Coronary artery (tissue), 2 donors: ENCODE measurements around the gene VSTM2B.

ENCODE experiments used
- DNase-seq: peaks from one replicate; pipeline ENCODE4 v3.0.0-alpha.2; 2017; ENCODE audit warnings: low spot score
- H3K27ac ChIP-seq, 2 donors: fragments of 200-600 bp; sonication (generic); one replicate each; pipeline ENCODE4 v1.5.1; 2016 to 2019
- H3K4me3 ChIP-seq: fragments of 200-600 bp; sonication (generic); 2 replicates; pipeline ENCODE4 v1.5.1; 2016; ENCODE audit warnings: mild to moderate bottlenecking, moderate library complexity
- TF ChIP-seq, protein P1 (sequence below): fragments of 200-600 bp; sonication (generic); IDR thresholded peaks from one replicate; pipeline ENCODE4 v1.5.1; 2019; ENCODE audit warnings: antibody characterized with exemption

Gene VSTM2B

DNA sequence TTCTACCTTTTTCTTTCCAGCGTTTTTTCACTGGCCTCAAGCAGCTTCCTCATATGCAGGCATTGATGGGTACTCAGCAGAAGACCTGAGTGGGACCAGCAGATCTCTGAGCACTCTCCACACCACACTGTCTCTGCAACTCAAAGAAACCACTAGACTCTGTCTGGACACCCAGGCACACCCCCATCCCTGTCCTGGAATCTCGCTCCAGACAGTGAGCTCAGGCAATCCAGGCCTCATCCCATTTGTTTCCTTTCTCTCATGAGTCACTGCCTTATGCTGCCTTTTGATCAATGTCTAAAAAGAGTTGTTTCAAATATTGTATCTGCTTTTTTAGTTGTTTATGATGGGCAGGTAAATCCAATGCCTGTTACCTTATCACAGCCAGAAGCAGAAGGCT, 60.6 kb downstream of the VSTM2B start:
- DNase-seq: no peak
- Histone ChIP-seq H3K27ac (no peak overlapping the region), H3K4me3 (no peak overlapping the region)
- TF ChIP-seq, protein P1, sequence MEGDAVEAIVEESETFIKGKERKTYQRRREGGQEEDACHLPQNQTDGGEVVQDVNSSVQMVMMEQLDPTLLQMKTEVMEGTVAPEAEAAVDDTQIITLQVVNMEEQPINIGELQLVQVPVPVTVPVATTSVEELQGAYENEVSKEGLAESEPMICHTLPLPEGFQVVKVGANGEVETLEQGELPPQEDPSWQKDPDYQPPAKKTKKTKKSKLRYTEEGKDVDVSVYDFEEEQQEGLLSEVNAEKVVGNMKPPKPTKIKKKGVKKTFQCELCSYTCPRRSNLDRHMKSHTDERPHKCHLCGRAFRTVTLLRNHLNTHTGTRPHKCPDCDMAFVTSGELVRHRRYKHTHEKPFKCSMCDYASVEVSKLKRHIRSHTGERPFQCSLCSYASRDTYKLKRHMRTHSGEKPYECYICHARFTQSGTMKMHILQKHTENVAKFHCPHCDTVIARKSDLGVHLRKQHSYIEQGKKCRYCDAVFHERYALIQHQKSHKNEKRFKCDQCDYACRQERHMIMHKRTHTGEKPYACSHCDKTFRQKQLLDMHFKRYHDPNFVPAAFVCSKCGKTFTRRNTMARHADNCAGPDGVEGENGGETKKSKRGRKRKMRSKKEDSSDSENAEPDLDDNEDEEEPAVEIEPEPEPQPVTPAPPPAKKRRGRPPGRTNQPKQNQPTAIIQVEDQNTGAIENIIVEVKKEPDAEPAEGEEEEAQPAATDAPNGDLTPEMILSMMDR: no peak

DNA sequence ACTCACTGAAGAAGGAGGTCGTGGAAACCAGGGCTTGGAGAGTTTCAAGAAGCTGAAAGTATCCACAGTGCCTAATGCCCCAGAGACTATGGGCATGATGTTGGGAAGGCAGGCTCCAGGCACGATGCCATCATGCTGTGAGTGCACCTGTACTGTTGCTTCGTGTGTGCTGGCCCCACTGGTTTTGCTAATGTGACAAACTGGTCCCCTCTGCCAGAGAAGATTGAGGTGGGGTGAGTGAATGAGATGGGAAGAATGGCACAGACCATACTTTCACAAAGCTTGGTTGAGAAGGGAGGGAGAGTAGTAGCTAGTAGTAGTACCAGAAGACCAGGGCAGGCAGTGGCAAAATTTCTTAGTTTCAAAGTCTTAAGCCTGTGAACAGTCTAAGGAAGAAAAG, 61.3 kb downstream of the VSTM2B start:
- Histone ChIP-seq H3K27ac (no peak overlapping the region), H3K4me3 (no peak overlapping the region)
- TF ChIP-seq, protein P1: no peak
- no peak for DNase-seq

DNA sequence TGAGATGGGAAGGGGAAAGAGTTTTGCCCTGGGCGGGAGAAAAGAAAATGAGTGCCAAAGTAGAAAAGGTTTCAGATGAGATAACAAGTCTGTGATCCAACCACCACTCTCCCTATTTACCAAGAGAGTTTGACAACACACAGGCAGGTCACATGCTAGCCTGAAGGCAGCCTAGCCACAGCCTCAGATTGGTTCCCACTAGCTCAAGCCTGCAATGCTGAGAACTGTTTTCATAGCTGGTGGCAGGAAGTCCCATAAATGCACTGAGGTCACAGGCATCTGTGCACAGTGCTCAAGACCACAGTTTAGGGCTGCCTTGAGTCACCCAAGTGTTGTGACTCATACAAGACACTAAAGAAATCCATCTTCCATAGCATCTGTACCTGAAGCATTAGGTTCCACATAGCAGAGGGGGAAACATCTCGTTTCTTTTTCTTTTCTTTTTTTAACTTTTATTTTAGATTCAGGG, 61.8 kb downstream of the VSTM2B start:
- TF ChIP-seq, protein P1: no peak
- H3K27ac ChIP-seq: no peak overlapping the region
- no peak overlapping the region for H3K4me3 ChIP-seq
- no peak for DNase-seq

DNA sequence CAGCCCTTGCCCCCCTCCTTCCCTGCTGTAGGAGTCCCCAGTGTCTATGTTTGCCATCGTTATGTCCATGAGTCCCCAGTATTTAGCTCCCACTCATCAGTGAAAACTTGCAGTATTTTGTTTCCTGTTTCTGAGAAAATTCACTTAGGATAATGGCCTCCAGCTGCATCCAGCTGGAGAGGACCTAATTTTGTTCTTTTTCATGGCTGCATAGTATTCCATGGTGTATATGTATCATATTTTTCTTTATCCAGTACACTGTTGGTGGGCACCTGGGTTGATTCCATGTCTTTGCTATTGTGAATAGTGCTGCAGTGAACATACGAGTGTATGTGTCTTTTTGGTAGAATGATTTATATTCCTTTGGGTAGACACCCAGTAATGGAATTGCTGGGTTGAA, 62.3 kb downstream of the VSTM2B start:
- H3K27ac ChIP-seq: no peak overlapping the region
- DNase-seq: no peak
- TF ChIP-seq, protein P1: no peak

DNA sequence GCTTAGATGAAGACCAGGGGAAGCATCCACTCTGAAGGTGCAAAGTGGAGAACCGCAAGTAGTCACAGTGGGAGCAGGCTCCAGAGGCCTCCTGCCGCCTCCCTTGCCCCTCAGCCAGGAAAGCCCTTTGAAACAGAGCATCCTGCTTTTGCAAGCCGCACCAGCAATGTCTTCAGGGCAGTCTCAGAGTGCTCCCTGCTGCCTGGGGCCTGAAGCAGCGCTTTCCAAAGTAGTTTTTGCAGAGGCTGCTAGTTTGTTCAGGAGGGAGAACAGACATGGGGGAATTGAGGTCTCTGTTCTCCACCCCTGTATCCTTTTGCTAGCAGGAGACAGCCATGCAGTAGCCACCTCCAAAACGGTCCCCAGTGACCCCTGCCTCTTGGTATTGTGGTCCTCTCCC, 64.5 kb downstream of the VSTM2B start:
- Histone ChIP-seq H3K27ac (no peak overlapping the region), H3K4me3 (no peak overlapping the region)
- TF ChIP-seq, protein P1: no peak
- DNase-seq: no peak

More for the DNA sequence above, 62.3 kb downstream of the VSTM2B start:
- H3K4me3 ChIP-seq: no peak overlapping the region

DNA sequence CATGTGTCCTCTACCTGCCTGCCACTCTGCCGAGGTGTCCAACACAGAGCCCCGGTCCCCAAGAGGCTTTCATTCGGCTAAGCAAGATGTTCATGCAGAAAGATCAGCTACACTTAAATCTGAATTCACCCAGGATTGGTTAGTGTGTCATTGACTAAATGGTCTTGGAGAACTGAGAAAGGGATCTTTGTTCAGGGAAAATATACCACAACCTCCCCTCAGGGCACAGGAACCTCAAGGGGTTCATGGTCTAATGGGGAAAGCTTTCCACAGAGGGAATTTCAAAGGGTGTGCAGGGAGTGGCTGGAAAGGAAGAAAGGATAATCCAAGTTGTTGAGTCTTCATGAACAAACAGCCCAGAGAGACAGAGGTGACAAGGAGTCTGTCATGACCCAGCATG, 65.9 kb downstream of the VSTM2B start:
- no peak for DNase-seq
- TF ChIP-seq, protein P1: no peak
- H3K4me3 ChIP-seq: no peak overlapping the region
- no peak overlapping the region for H3K27ac ChIP-seq

DNA sequence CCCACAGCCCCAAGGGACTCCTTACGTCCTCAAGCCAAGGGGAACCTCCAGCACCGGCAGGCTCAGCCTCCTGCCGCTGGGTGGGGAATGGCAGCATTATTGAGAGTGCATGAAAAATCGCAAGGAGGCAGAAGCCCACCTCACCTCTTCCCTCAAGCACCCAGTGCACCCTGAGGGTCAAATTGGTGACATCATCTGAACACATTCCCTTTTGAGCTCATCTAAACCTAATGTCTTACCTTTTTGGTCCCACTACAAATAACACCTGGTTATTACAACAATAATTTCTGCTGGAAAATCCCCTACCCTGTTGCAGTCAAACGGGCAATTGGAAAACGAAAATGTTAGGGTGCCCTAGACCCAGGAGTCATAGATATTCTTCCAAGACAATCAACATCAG, 68.1 kb downstream of the VSTM2B start:
- TF ChIP-seq, protein P1: no peak
- no peak overlapping the region for H3K4me3 ChIP-seq
- no peak overlapping the region for H3K27ac ChIP-seq
- DNase-seq: no peak
